B cell (primary cell): ENCODE results near the gene NAA15.

Experiments
- EZH2 ChIP-seq: IDR thresholded peaks from 2 replicates; pipeline ENCODE4 v1.6.1; 2012; ENCODE audit warnings: borderline replicate concordance, low read depth, mild to moderate bottlenecking, moderate library complexity, low read length; ENCODE audit not compliant: insufficient read depth, poor library complexity, severe bottlenecking
- TF ChIP-seq, protein P1 (sequence below): fragments of 200-600 bp; IDR thresholded peaks from one replicate; pipeline ENCODE4 v1.8.0; 2022; ENCODE audit warnings: antibody characterized with exemption, mild to moderate bottlenecking

DNA sequence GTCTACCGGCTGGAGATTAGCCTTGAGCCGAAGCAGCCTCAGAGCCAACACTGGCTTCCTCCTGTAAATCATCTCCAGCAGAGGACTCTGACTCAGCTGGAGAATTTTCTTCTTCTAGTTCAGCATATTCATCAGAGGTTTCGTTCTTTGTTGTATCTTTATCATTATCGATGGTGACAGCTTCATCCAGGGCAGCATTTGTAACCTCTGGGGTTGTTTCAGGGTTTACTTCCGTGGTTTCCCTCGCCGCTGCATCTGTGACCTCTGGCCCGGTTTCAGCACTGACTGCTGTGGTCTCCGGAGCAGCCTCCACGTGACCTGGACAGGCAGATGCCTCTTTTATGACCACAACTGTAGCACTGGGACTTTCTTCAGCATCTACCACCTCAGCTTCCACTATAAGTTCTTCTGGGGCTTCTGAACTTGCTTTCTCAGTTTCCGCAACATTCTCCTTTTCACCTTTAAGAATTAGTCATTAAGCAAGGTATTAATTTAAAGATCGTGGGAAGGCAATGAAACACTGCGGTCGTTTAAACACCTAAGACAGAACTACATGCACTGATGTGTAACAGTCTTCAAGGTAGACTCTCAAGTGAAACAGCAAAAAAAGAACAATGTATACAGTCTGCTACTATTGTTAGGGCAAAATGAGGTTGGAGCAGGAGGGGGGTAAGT, 34.6 kb upstream of the NAA15 start:
- TF ChIP-seq EZH2, result no peak
- TF ChIP-seq, protein P1, sequence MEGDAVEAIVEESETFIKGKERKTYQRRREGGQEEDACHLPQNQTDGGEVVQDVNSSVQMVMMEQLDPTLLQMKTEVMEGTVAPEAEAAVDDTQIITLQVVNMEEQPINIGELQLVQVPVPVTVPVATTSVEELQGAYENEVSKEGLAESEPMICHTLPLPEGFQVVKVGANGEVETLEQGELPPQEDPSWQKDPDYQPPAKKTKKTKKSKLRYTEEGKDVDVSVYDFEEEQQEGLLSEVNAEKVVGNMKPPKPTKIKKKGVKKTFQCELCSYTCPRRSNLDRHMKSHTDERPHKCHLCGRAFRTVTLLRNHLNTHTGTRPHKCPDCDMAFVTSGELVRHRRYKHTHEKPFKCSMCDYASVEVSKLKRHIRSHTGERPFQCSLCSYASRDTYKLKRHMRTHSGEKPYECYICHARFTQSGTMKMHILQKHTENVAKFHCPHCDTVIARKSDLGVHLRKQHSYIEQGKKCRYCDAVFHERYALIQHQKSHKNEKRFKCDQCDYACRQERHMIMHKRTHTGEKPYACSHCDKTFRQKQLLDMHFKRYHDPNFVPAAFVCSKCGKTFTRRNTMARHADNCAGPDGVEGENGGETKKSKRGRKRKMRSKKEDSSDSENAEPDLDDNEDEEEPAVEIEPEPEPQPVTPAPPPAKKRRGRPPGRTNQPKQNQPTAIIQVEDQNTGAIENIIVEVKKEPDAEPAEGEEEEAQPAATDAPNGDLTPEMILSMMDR, result no peak
